SU-DHL-6 (cell line): ENCODE measurements around the gene MMP23B.

ENCODE experiments used
- H2AFZ ChIP-seq: fragments of 200-600 bp; sonication (generic); 2 replicates; pipeline ENCODE4 v1.6.1; 2014; ENCODE audit warnings: low read depth, mild to moderate bottlenecking, moderate library complexity, mixed read lengths, antibody characterized with exemption, low read length; ENCODE audit not compliant: severe bottlenecking
- H3F3A ChIP-seq: fragments of 200-600 bp; shearing (Covaris generic); 2 replicates; pipeline ENCODE4 v1.6.0; 2016; ENCODE audit warnings: antibody characterized with exemption, mild to moderate bottlenecking; ENCODE audit not compliant: insufficient read depth
- H3K27ac ChIP-seq: fragments of 200-600 bp; sonication (generic); 2 replicates; pipeline ENCODE4 v1.5.1; 2016; ENCODE audit warnings: low read depth, mild to moderate bottlenecking, low read length, moderate library complexity, mixed read lengths
- H3K27me3 ChIP-seq: fragments of 200-600 bp; sonication (generic), shearing (Covaris generic); 2 replicates; pipeline ENCODE4 v1.6.0; 2014; ENCODE audit warnings: mild to moderate bottlenecking, low read length
- H3K36me3 ChIP-seq: fragments of 200-600 bp; sonication (generic); 2 replicates; pipeline ENCODE4 v1.6.1; 2014; ENCODE audit warnings: mild to moderate bottlenecking, low read length, mixed read lengths
- H3K4me2 ChIP-seq: fragments of 300-600, 200-600 bp; shearing (Covaris generic), sonication (generic); 2 replicates; pipeline ENCODE4 v1.6.0; 2014; ENCODE audit warnings: low read length, low read depth, mild to moderate bottlenecking; ENCODE audit not compliant: poor library complexity, severe bottlenecking
- H3K4me3 ChIP-seq: fragments of 200-600 bp; sonication (generic); 2 replicates; pipeline ENCODE4 v1.5.1; 2014; ENCODE audit warnings: antibody characterized with exemption, low read length, mild to moderate bottlenecking, mixed read lengths; ENCODE audit not compliant: insufficient read depth, poor library complexity, severe bottlenecking
- H3K79me2 ChIP-seq: fragments of 200-600 bp; sonication (generic); 2 replicates; pipeline ENCODE4 v1.6.1; 2014; ENCODE audit warnings: mild to moderate bottlenecking, low read length, moderate library complexity; ENCODE audit not compliant: insufficient read depth
- H3K9ac ChIP-seq: fragments of 200-600 bp; sonication (generic); 2 replicates; pipeline ENCODE4 v1.7.0; 2014; ENCODE audit warnings: mild to moderate bottlenecking, low read length
- H3K9me2 ChIP-seq: fragments of 200-600 bp; sonication (generic); replicated peaks from 2 replicates; pipeline ENCODE4 v1.6.1; 2014; ENCODE audit warnings: low read length; ENCODE audit not compliant: insufficient read depth
- H3K9me3 ChIP-seq: fragments of 200-600 bp; sonication (generic); 2 replicates; pipeline ENCODE4 v1.6.1; 2014; ENCODE audit warnings: low read length, mixed read lengths; ENCODE audit not compliant: insufficient read depth
- H4K20me1 ChIP-seq: fragments of 200-600 bp; sonication (generic); 2 replicates; pipeline ENCODE4 v1.6.1; 2014; ENCODE audit warnings: low read depth, mild to moderate bottlenecking, antibody characterized with exemption, low read length, moderate library complexity, mixed read lengths
- CTCF ChIP-seq: fragments of 200-600 bp; sonication (generic); IDR thresholded peaks from one replicate; pipeline ENCODE4 v1.5.1; 2017; ENCODE audit warnings: antibody characterized with exemption, mild to moderate bottlenecking, low read length, moderate library complexity; ENCODE audit not compliant: insufficient read depth, poor library complexity, severe bottlenecking
- EZH2phosphoT487 ChIP-seq: fragments of 200-600 bp; sonication (generic), shearing (Covaris generic); conservative IDR thresholded peaks from 2 replicates; pipeline ENCODE4 v1.6.1; 2018; ENCODE audit warnings: mild to moderate bottlenecking, antibody characterized with exemption, low read length, moderate library complexity, mixed read lengths

MMP23B gene

GRCh38 chr1:1677718-1678580 is 46.0 kb downstream of the MMP23B start:
- Histone ChIP-seq H4K20me1 (no peaks in the 10 kb centered on the region), H3K27ac (peak overlapping the region; percentile 87), H3K4me2 (peak overlapping the region; percentile 75), H3K9me3 (no peaks in the 10 kb centered on the region), H3K27me3 (no peaks in the 10 kb centered on the region), H3K79me2 (no peaks in the 10 kb centered on the region), H3K4me3 (peak overlapping the region; percentile 49), H2AFZ (peak overlapping the region; percentile 89), H3K36me3 (no peaks in the 10 kb centered on the region), H3K9me2 (no peaks in the 10 kb centered on the region), H3K9ac (peak overlapping the region; percentile 53), H3F3A (peaks cover 13% of the 10 kb centered on the region)
- TF ChIP-seq CTCF (no peak), EZH2phosphoT487 (no peak)

GRCh38 chr1:1678581-1679380 is 46.8 kb downstream of the MMP23B start:
- Histone ChIP-seq H3K9me2 (no peaks in the 10 kb centered on the region), H3K4me3 (peak overlapping the region; percentile 49), H3K27me3 (no peaks in the 10 kb centered on the region), H3F3A (peaks cover 13% of the 10 kb centered on the region), H3K9ac (peak overlapping the region; percentile 53), H3K79me2 (no peaks in the 10 kb centered on the region), H3K4me2 (peak overlapping the region; percentile 75), H3K27ac (peak overlapping the region; percentile 87), H2AFZ (peak overlapping the region; percentile 89), H3K9me3 (no peaks in the 10 kb centered on the region), H3K36me3 (no peaks in the 10 kb centered on the region), H4K20me1 (no peaks in the 10 kb centered on the region)
- peak; percentile 79 for TF ChIP-seq CTCF
- no peak for TF ChIP-seq EZH2phosphoT487

DNA sequence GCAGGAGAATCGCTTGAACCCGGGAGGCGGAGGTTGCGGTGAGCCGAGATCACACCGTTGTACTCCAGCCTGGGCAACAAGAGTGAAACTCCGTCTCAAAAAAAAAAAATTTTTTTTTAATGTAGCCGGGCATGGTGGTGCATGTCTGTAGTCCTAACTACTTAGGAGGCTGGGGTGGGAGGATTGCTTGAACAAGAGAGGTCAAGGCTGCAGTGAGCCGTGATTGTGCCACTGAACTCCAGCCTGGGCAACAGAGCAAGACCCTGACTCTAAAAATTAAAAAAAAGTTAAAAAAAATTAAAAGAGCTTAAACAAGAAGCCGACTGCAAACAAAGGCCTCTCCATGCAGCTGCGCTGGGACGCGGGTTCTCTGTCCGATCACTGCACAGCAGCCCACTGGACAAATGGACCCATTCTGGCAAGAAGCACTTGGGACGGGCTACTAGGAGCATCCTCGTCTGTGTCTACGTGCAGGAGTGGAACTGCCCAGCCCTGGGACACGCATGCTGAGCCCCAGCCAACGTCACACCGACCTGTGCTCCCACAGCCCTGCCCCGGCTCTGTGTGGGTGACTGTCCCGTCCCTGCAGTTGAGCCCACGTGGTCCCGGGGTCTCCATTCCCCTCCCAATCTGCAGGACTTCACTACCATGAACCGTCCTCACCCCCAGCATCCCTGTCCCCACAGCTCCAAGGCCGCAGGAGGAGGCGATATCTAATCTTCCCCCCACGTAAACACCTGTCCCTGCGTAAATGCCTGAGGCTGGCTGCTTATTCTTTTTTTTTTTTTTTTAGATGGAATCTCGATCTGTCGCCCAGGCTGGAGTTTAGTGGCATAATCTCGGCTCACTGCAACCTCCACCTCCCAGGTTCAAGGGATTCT is 48.3 kb downstream of the MMP23B start:
- H3K27me3 ChIP-seq = no peaks in the 10 kb centered on the region

More for the DNA sequence above, 48.3 kb downstream of the MMP23B start:
- Histone ChIP-seq H4K20me1 (no peaks in the 10 kb centered on the region), H2AFZ (no peak overlapping the region), H3K9me3 (no peaks in the 10 kb centered on the region), H3K79me2 (no peaks in the 10 kb centered on the region), H3K4me3 (no peak overlapping the region), H3K27ac (no peak overlapping the region), H3K36me3 (no peaks in the 10 kb centered on the region), H3K9ac (no peak overlapping the region), H3F3A (peaks cover 13% of the 10 kb centered on the region), H3K9me2 (no peaks in the 10 kb centered on the region), H3K4me2 (no peak overlapping the region)
- TF ChIP-seq CTCF (no peak), EZH2phosphoT487 (no peak)
